AG09309 (cell line): ENCODE measurements around the gene TRIM10.

Experiments
- DNase-seq: peaks from one replicate; pipeline ENCODE4 v3.0.0-alpha.2; 2010; ENCODE audit warnings: low read depth
- H3K4me3 ChIP-seq: 2 replicates; pipeline ENCODE4 v1.5.1; 2011; ENCODE audit warnings: mild to moderate bottlenecking, low read depth, low read length, moderate library complexity; ENCODE audit not compliant: control insufficient read depth
- CTCF ChIP-seq: IDR thresholded peaks from 2 replicates; pipeline ENCODE4 v1.5.1; 2011; ENCODE audit warnings: mild to moderate bottlenecking, low read depth, low read length, inconsistent platforms; ENCODE audit not compliant: insufficient read depth, control insufficient read depth; ENCODE audit errors: missing control alignments

The TRIM10 gene

DNA sequence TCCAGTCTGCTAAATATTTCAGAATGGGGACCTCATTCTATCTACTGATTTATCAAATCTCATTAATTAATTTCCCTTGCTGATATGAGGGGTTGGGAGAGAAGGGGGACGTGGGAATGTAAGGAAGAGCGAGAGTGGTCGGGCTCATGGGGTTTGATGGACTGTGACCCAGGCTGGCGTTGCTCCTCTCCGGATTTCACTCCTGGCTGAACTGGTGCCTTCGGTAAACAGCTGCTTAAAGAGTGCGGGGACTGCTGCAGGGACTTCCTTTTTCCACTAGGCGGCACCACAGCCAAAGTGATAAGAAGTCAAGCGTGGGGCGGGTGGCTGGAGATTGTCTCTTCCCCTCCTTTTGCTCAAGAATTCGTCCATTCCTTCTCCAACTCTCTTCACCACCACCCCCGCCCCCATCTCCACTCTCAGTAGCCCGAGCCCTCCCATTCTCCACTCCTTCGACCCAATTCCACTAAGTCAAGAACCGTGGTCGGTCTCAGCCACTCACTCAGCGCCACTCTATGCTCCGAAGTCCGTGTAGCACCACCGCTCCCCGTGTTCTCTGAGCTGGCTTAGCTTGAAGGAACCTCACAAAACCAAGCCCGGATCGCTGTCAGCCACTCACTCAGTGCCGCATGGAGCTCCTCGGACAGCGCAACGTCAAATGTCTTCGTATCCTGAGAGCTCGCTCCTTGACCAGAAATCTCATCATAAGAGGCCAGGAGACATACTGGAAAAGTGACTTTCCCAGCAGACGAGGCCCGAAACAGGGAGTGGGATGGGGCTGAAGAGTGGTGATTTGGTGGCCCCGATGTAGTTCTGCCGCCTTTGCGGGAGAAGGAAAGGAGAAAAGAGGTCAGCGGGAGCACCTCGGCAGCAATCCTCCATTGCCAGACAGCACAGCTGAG, 57.8 kb downstream of the TRIM10 start:
- TF ChIP-seq CTCF, result peak; percentile 97
- H3K4me3 ChIP-seq, result peak overlapping the region; percentile 50
- peak; percentile 50 for DNase-seq

DNA sequence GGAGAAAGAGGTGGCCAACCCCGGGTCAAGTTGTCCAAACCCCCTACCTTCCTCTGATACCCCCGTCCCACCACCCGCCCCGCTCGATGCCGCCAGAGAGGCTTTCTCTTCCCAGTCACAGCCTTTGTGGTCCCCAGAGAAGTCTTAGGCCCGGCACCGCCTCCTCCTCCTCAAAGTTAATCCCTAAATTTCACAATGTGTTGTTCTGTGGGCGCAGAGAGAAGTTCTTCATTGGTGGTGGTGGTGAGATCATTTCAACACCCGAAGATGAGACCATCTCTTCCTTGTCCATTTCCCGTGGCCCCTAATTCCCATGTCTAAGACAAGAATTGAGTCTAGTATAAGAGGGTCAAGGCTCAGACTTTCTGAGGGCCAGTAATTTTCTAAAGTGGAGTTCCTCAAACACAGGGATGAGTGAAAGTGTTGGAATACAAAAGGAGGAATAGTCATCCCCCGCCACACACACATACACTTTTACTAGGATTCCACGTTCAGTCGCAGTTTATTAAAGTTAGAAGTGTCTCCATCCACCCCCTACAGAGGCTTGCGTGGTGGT, 58.5 kb downstream of the TRIM10 start:
- DNase-seq, result peak; percentile 13
- H3K4me3 ChIP-seq, result peak overlapping the region; percentile 30
- TF ChIP-seq CTCF, result no peak
